ENCODE results near the gene C1QTNF12. TPM values are rescaled to one million over a fixed set of nuclear protein-coding genes. Genes with fewer than 3 reads are reported as not detected.

C1QTNF12 gene
- total RNA-seq, 2 donors from 2014 or later: 5.2 to 5.6 TPM

- no peaks in the 10 kb centered on the region for H3K27me3 Mint-ChIP-seq
- H3K9me3 Mint-ChIP-seq: no peaks in the 10 kb centered on the region
- peaks cover 28 to 34% of the 10 kb centered on the region in 2 donors for H3K4me1 Mint-ChIP-seq (ENCODE audit: low read depth in 2 of 2)
- ATAC-seq: no peak
- no peak overlapping the region for H3K4me3 Mint-ChIP-seq
- H3K36me3 Mint-ChIP-seq: peaks cover 27% of the 10 kb centered on the region
- no peak for DNase-seq (ENCODE audit: low spot score)
- H3K27ac Mint-ChIP-seq: peak overlapping the region in 1 of 2 donors; percentile 95
Measured at GRCh38 chr1:1228596-1229321, 17.8 kb downstream of the C1QTNF12 start.

GRCh38 chr1:1228187-1228586, 18.3 kb downstream of the C1QTNF12 start:
- no peaks in the 10 kb centered on the region for H3K9me3 Mint-ChIP-seq
- no peaks in the 10 kb centered on the region for H3K27me3 Mint-ChIP-seq
- peaks cover 24 to 31% of the 10 kb centered on the region in 2 donors for H3K4me1 Mint-ChIP-seq (ENCODE audit: low read depth in 2 of 2)
- no peak overlapping the region for H3K27ac Mint-ChIP-seq
- no peak for ATAC-seq
- H3K36me3 Mint-ChIP-seq: peaks cover 24% of the 10 kb centered on the region
- H3K4me3 Mint-ChIP-seq: no peak overlapping the region
- DNase-seq (ENCODE audit: low spot score): no peak

- Mint-ChIP-seq H3K9me3 (no peaks in the 10 kb centered on the region), H3K4me3 (no peak overlapping the region), H3K36me3 (peaks cover 29% of the 10 kb centered on the region), H3K27ac (no peak overlapping the region), H3K4me1 (ENCODE audit: low read depth in 2 of 2) (peaks cover 31 to 39% of the 10 kb centered on the region in 2 donors), H3K27me3 (no peaks in the 10 kb centered on the region)
- ATAC-seq (no peak), DNase-seq (ENCODE audit: low spot score) (no peak)
Measured at GRCh38 chr1:1227386-1227785, 19.1 kb downstream of the C1QTNF12 start.

GRCh38 chr1:1226566-1227362, 19.8 kb downstream of the C1QTNF12 start:
- no peak overlapping the region for H3K4me3 Mint-ChIP-seq
- DNase-seq (ENCODE audit: low spot score): no peak
- H3K27ac Mint-ChIP-seq: no peak overlapping the region
- no peaks in the 10 kb centered on the region for H3K27me3 Mint-ChIP-seq
- no peaks in the 10 kb centered on the region for H3K9me3 Mint-ChIP-seq
- H3K36me3 Mint-ChIP-seq: peaks cover 29% of the 10 kb centered on the region
- no peak for ATAC-seq
- peaks cover 33 to 42% of the 10 kb centered on the region in 2 donors for H3K4me1 Mint-ChIP-seq (ENCODE audit: low read depth in 2 of 2)

GRCh38 chr1:1225913-1226312, 20.6 kb downstream of the C1QTNF12 start:
- DNase-seq (ENCODE audit: low spot score) (no peak), ATAC-seq (no peak)
- H3K4me1 Mint-ChIP-seq (ENCODE audit: low read depth in 2 of 2): peaks cover 34 to 46% of the 10 kb centered on the region in 2 donors
- no peak overlapping the region for H3K27ac Mint-ChIP-seq
- H3K9me3 Mint-ChIP-seq: no peaks in the 10 kb centered on the region
- no peak overlapping the region for H3K4me3 Mint-ChIP-seq
- H3K27me3 Mint-ChIP-seq: no peaks in the 10 kb centered on the region
- H3K36me3 Mint-ChIP-seq: peaks cover 26% of the 10 kb centered on the region

GRCh38 chr1:1225238-1225845, 21.2 kb downstream of the C1QTNF12 start:
- Mint-ChIP-seq H3K9me3 (no peaks in the 10 kb centered on the region), H3K27me3 (no peaks in the 10 kb centered on the region), H3K36me3 (peaks cover 22% of the 10 kb centered on the region), H3K4me1 (ENCODE audit: low read depth in 2 of 2) (peaks cover 35 to 48% of the 10 kb centered on the region in 2 donors), H3K4me3 (no peak overlapping the region), H3K27ac (no peak overlapping the region)
- ATAC-seq (no peak), DNase-seq (ENCODE audit: low spot score) (no peak)

- H3K9me3 Mint-ChIP-seq: no peaks in the 10 kb centered on the region
- H3K4me1 Mint-ChIP-seq (ENCODE audit: low read depth in 2 of 2): peaks cover 31 to 45% of the 10 kb centered on the region in 2 donors
- no peaks in the 10 kb centered on the region for H3K27me3 Mint-ChIP-seq
- no peak overlapping the region for H3K4me3 Mint-ChIP-seq
- ATAC-seq: no peak
- H3K36me3 Mint-ChIP-seq: peaks cover 17% of the 10 kb centered on the region
- H3K27ac Mint-ChIP-seq: no peak overlapping the region
- no peak for DNase-seq (ENCODE audit: low spot score)
Measured at GRCh38 chr1:1223891-1224290, 22.6 kb downstream of the C1QTNF12 start.

- ATAC-seq: no peak
- no peak for DNase-seq (ENCODE audit: low spot score)
- Mint-ChIP-seq H3K9me3 (no peaks in the 10 kb centered on the region), H3K27me3 (no peaks in the 10 kb centered on the region), H3K27ac (peak overlapping the region; percentile 68 to 88), H3K4me3 (peak overlapping the region; percentile 66), H3K36me3 (peaks cover 17% of the 10 kb centered on the region), H3K4me1 (ENCODE audit: low read depth in 2 of 2) (peaks cover 31 to 45% of the 10 kb centered on the region in 2 donors)
Measured at GRCh38 chr1:1223321-1223720, 23.2 kb downstream of the C1QTNF12 start.

GRCh38 chr1:1222575-1223225, 23.8 kb downstream of the C1QTNF12 start:
- Mint-ChIP-seq H3K27ac (peak overlapping the region; percentile 68 to 88), H3K27me3 (no peaks in the 10 kb centered on the region), H3K4me3 (peak overlapping the region; percentile 66), H3K36me3 (peaks cover 17% of the 10 kb centered on the region), H3K4me1 (ENCODE audit: low read depth in 2 of 2) (peaks cover 31 to 45% of the 10 kb centered on the region in 2 donors), H3K9me3 (no peaks in the 10 kb centered on the region)
- peak; percentile 44 to 78 for ATAC-seq
- no peak for DNase-seq (ENCODE audit: low spot score)

- H3K27me3 Mint-ChIP-seq: no peaks in the 10 kb centered on the region
- H3K36me3 Mint-ChIP-seq: peaks cover 17% of the 10 kb centered on the region
- H3K4me1 Mint-ChIP-seq (ENCODE audit: low read depth in 2 of 2): peaks cover 31 to 45% of the 10 kb centered on the region in 2 donors
- no peaks in the 10 kb centered on the region for H3K9me3 Mint-ChIP-seq
- H3K4me3 Mint-ChIP-seq: peak overlapping the region; percentile 53
- DNase-seq (ENCODE audit: low spot score) (no peak), ATAC-seq (peak; percentile 14 to 51)
- peak overlapping the region; percentile 68 to 88 for H3K27ac Mint-ChIP-seq
Measured at GRCh38 chr1:1221887-1222574, 24.5 kb downstream of the C1QTNF12 start.

- peak overlapping the region; percentile 46 to 85 for H3K27ac Mint-ChIP-seq
- no peak overlapping the region for H3K4me3 Mint-ChIP-seq
Measured at GRCh38 chr1:1220197-1220596, 26.3 kb downstream of the C1QTNF12 start.

GRCh38 chr1:1219341-1219740, 27.2 kb downstream of the C1QTNF12 start:
- Mint-ChIP-seq H3K4me3 (no peak overlapping the region), H3K9me3 (no peaks in the 10 kb centered on the region), H3K36me3 (peaks cover 8% of the 10 kb centered on the region), H3K27me3 (no peaks in the 10 kb centered on the region), H3K4me1 (ENCODE audit: low read depth in 2 of 2) (peaks cover 39 to 46% of the 10 kb centered on the region in 2 donors), H3K27ac (peak overlapping the region; percentile 46 to 85)
- DNase-seq (ENCODE audit: low spot score) (no peak), ATAC-seq (peak in 1 of 2 donors; percentile 41)

More at GRCh38 chr1:1220197-1220596, 26.3 kb downstream of the C1QTNF12 start:
- no peaks in the 10 kb centered on the region for H3K9me3 Mint-ChIP-seq
- DNase-seq (ENCODE audit: low spot score) (no peak), ATAC-seq (no peak)
- H3K36me3 Mint-ChIP-seq: peaks cover 12% of the 10 kb centered on the region
- H3K27me3 Mint-ChIP-seq: no peaks in the 10 kb centered on the region
- H3K4me1 Mint-ChIP-seq (ENCODE audit: low read depth in 2 of 2): peaks cover 31 to 44% of the 10 kb centered on the region in 2 donors
